ENCODE results near the gene SCN5A. TPM values are rescaled to one million over a fixed set of nuclear protein-coding genes. Genes with fewer than 3 reads are reported as not detected.

The SCN5A gene
- total and polyA plus RNA-seq, 2 experiments from 2014 or later = 10.2 to 10.6 TPM

- TF ChIP-seq ZNF462 (CRISPR knock-in tag; IDR thresholded peaks at IDR 0.05) = no peak
These were observed 74.8 kb downstream of the SCN5A start (continued) for GRCh38 chr3:38574411-38575278.

- Histone ChIP-seq H3K4me1 (ENCODE audit: insufficient read depth) (no peaks in the 10 kb centered on the region), H2AFZ (no peak overlapping the region), H3K79me2 (replicated peaks; ENCODE audit: insufficient read depth) (no peaks in the 10 kb centered on the region), H3K36me3 (ENCODE audit: insufficient read depth) (no peaks in the 10 kb centered on the region), H4K20me1 (replicated peaks; ENCODE audit: insufficient read depth) (no peaks in the 10 kb centered on the region), H3K27me3 (ENCODE audit: insufficient read depth) (no peaks in the 10 kb centered on the region), H3K4me2 (no peak overlapping the region), H3K9me2 (ENCODE audit: insufficient read depth) (no peaks in the 10 kb centered on the region), H3F3A (replicated peaks; ENCODE audit: low read depth) (no peaks in the 10 kb centered on the region), H3K4me3 (no peak overlapping the region), H3K27ac (ENCODE audit: low read depth) (no peak overlapping the region)
- no peaks in the 10 kb centered on the region for H3K9me3 Mint-ChIP-seq
- H3K36me3 Mint-ChIP-seq (ENCODE audit: low read depth) = peaks cover 4% of the 10 kb centered on the region; the same call in 1 of the 3 replicates
- H3K27ac Mint-ChIP-seq = no peak overlapping the region
- ATAC-seq (no peak), DNase-seq (ENCODE audit: low spot score) (no peak)
- H3K4me1 Mint-ChIP-seq = peaks cover 9% of the 10 kb centered on the region; the same call in 2 of the 3 replicates
- peaks cover 5% of the 10 kb centered on the region for H3K27me3 Mint-ChIP-seq (ENCODE audit: insufficient read depth, low read depth, poor library complexity)
- no peak for TF ChIP-seq JUNB (IDR thresholded peaks at IDR 0.05; ENCODE audit: unreplicated experiment)
- peak in 1 of 2 experiments; percentile 13; a peak in 1 of 4 replicates for TF ChIP-seq CTCF (conservative IDR thresholded peaks at IDR 0.05; ENCODE audit: low read depth in 2 of 2)
- TF ChIP-seq EZH2phosphoT487 (IDR thresholded peaks at IDR 0.05; ENCODE audit: unreplicated experiment) = no peak
- no peak overlapping the region for H3K4me3 Mint-ChIP-seq
These were observed 75.9 kb downstream of the SCN5A start for GRCh38 chr3:38573556-38573955.
